HG02571 (cell line): Measurements from ENCODE around the gene GALNT2.

Experiments used
- ATAC-seq: cut with Tn5 transposase; IDR thresholded peaks from one replicate; pipeline ENCODE4 v1.9.1; 2021; ENCODE audit warnings: mild to moderate bottlenecking, moderate library complexity; ENCODE audit not compliant: unreplicated experiment

The GALNT2 gene

DNA sequence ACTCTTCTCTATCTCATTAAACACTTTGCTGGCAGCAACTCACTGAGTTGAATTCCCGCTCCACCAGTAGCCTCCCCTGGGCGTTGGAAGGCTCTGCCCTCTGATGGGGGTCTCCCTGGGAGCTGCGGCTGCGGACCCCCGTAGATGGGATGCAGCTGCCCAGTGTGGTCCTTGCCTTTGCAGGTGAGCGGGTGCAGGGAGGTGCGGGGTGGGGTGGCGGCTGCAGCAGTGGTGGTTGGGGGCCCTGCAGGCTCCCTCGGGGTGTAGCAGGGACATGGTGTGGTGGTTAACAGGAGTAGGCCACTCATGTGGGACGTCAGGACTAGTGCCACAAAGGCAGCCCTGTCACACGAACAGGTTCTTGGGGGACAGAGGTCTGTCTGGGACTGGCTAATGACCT, 42.0 kb downstream of the GALNT2 start:
- no peak for ATAC-seq

DNA sequence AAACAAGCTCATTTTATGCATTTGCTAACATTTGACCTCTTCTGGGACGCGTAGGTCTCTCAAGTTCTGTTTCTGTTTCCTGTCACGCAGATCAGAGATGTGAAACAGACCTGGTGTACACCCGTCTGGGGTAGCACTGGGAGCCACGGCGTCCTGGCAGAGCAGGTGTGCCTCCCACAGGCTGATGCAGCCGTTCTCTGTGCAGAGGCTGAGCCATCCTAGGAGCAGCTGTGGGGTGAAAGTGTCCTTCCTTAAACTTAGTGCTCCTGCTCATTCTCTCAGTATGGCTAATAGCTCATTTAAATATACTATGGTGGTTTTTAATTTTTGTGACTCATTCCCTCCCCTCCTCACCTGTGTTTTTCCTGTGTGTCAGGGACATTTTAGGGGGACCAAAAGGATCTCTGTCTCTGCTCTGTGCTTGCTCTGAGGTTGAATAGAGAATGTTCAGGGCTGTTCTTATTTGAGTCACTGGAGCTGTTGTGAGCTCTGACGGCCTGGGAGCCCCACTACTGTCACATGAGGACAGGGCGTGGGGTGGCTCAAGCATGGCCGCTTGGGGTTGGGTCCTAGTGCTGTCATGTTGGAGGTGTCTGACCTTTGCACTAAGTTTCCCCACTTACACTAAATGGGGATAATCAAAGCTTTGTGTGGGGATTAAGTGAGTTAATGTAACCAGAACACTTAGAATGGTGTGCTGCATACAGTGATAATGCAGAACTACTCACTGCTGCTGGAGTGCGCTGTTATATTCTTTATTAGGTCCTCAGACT, 43.0 kb downstream of the GALNT2 start:
- ATAC-seq = peak; percentile 81

- no peak for ATAC-seq
Observed at GRCh38 chr1:230110971-230111370, 43.9 kb downstream of the GALNT2 start.

GRCh38 chr1:230112131-230112701, 45.2 kb downstream of the GALNT2 start:
- ATAC-seq = no peak

GRCh38 chr1:230112782-230113181, 45.7 kb downstream of the GALNT2 start:
- no peak for ATAC-seq

GRCh38 chr1:230113235-230113592, 46.2 kb downstream of the GALNT2 start:
- no peak for ATAC-seq

- no peak for ATAC-seq
Observed at GRCh38 chr1:230113593-230114236, 46.7 kb downstream of the GALNT2 start.

DNA sequence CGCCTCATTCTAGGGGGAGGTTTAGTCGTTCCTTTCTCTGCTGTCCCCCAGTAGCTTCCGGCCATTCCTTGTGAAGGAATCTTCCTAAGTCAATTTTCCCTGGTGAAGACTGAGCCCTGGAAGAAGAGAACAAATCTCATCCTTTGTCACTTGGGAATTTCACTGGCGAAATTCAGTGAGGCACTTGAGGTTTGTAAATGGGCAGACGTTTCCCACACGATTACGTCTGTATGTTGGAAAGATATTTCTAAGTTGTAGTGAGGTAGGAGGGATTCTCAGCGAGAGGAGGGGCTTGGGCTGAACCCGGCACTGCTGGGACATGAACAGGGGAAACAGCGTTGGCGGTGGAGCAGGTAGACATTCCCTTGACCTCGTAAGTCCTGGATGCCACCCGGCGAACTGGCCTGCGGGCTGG, 47.2 kb downstream of the GALNT2 start:
- ATAC-seq = no peak

DNA sequence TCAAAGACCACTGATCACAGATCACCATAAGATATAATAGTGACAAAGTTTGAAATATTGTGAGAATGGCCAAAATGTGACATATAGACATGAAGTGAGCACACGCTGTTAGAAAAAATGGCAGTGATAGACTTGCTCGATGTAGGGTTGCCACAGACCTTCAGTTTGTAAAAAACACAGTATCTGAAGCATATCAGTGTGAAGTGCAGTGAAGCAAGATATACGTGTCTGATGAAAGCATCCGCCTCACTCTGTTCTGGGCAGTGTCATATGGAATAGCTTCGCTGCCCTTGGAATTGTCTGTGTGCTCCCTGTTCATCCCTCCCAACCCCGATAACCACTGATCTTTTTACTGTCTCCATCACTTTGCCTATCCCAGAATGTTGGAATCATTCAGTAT, 50.7 kb downstream of the GALNT2 start:
- ATAC-seq = no peak

- ATAC-seq = no peak
Observed at GRCh38 chr1:230119340-230119739, 52.3 kb downstream of the GALNT2 start.

DNA sequence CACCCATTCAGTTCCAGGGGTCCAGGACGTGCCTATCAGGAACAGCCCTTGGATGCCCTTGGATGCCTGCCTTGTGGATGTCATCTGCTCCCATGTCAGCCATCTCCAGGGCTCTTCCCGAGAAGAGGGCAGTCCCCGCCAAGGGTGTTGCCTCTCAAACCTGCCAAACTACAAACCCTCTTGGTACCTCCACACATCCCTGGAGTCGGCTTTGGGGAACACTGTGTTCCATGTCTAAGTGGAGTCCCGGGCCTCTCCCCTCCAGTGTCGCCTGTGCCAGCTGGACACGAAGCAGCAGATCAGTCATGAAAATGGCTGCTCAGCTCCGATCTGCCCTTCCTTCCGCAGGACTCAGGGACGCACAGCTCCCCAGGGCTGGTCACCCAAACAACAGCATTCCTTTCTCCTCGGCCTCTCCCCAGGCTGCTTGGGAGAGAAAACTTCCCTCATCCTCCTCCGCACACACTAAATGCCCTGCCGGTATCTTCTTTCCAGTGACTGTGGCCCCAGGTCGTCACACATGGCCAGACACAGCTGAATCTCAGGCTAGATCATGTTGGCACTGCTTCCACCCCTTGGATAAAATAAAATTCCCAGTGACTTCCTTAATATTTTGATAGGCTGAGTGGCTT, 53.4 kb downstream of the GALNT2 start:
- no peak for ATAC-seq

DNA sequence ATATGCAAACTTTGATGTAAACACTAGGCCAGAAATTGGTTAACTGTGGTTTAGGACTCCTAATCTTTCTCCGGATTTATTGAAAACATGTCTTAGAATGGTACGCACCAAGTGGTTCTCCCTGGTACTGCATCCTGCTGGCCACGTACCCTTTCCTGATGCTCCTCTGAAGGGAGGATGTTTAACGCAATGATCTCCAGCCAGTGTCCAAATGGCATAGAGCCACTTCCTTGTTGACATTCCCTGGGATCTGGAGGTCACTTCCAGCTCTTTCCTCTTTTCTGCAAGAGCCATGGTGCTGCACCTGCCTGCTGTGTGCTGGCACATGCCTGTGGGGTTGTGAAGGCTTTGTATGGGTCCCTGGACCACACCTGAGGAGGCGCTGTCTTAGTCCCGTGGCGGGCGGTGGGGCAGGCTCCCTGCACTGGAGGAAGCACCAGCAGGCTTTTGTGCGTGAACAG, 53.9 kb downstream of the GALNT2 start:
- no peak for ATAC-seq

DNA sequence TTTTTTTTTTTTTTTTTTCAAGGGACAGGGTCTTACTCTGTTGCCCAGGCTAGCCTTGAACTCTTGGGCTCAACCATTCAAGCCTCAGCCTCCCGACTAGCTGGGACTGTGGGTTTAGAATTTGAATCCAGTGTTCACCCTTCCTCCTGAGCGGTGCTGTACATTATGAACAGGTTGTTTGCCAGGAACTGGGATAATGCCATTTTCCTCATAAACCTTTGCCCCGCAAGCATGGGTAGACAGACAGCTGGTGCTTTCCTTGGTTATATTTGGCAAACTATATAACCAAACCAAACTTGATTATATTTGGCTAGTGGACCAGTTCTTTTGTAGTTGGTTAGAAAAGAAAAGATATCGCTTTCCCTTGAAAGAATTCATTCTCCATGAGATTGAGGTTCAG, 54.9 kb downstream of the GALNT2 start:
- no peak for ATAC-seq

DNA sequence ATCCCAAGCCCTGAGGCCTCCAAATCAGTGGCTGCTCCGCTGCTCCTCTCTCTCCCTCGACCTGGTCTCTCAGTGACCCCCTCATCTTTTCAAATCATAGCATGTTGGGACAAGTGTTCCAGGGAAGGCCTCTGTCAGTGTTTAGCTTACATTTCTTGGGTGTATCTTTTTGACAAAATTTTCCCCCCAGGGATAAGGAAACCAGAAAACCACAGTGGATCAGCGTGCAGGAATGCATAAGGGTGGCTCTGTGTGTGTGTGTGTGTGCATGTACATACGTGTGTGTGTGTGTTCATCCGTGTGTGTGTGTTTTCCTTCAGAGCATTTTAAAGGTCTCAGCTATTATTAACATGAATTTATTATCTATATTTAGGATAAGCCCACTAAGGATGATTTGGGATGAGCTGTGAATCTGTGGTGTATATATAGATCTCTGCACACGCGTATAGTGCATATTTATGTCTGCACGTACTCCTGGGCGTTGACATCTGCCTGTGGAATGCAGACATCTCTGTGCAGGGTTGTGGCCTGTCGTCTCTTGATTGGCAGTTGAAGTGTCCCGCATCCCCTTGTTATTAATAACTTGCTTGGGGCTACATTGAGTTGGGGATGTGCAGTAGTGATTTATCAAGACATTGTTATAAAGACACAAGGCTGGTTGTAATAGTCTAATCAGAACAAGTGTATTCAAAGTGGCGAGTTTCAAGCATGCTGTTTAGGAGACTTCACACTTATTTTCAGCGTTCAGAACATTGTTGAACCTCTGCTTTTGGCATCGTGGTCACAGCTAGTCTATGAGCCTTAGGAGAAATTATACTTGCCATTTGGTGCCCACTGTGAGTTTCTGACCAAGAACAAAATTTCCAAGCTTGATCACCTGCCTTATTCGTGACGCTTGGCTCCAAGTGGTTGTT, 55.6 kb downstream of the GALNT2 start:
- no peak for ATAC-seq

DNA sequence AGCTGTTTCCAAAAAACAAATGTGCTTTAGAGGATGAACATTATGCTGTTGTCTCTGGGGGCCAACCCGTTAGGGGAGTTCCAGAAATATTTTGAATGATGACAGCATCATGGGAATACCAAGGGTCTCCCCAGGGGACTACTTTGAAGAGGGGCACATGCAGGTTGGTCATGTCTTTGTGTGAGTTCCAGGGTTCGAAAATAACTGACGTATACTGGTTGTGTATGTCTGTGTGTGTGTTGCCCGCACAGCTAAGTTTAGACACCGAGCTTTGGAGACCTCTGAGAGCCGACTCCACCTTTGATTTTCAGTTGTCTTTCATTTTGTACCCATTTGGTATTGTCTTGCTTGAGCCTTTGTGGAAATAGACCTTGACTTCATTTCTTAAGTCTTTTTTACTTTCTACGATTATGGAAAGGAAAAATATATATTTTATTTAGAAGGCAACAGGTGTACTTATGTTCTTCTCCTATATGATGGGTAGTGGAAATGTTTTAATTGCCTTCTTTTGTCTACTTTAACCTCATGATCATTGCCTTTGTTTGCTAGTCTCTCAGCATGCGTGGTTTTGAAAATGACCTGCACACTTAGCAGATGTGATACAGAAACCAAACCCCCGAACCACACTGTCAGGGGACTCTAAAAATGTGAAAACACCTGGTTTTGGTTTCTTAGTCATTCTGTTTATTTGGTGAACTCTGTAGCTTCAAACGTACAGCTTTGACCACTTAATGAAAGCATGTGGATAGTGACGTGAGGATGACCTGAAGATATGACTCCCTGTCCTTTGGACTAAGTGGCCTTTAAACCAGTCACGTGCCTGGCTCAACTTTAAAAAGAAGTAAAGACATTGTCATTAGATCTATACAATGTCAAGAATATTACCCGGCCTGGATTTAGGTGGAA, 56.5 kb downstream of the GALNT2 start:
- ATAC-seq = peak; percentile 84

DNA sequence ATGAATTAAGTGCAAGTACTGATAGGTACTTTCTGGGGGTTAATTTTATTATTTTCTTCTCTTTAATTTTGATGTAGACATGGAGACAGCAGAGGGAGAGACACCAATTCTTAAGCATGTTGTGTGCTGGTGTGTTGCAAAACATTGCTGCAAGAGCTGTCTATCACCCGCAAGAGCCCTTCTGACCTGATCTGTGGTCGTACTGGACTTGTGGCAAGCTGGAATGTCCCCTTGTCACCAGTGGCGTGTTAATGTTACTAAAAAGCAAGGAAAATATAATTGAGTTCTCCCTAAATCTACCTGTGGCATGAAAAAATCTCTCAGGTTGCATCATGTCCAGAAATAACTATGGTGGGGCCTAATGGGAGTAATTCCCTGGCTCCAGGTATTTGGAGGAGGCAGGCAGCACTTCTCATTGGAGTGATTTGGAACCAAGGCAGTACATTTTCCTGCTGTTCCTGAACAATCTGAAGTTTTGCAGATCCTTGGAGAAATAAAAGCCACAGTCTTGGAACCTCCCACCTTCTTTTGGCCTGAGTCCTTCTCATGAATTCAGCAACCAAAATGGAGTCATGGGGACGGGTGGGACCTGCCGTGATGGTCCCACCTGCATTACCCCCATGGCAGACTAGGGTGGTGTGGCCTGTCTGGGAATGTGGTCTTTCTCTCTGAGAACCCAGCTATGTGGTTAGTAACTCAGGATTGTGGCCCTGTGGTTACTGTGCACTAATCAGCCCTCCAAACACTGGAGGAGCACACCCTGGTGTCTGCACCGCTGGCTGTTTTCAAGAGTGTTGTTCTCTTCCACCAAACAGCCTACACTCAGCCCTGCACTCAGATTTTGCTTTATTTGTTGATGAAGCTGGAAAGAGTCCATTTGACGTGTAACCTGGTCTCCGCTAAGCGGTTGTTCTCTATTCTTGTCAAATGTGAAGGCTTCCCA, 57.4 kb downstream of the GALNT2 start:
- ATAC-seq = no peak

- ATAC-seq = no peak
Observed at GRCh38 chr1:230125141-230125540, 58.1 kb downstream of the GALNT2 start.

DNA sequence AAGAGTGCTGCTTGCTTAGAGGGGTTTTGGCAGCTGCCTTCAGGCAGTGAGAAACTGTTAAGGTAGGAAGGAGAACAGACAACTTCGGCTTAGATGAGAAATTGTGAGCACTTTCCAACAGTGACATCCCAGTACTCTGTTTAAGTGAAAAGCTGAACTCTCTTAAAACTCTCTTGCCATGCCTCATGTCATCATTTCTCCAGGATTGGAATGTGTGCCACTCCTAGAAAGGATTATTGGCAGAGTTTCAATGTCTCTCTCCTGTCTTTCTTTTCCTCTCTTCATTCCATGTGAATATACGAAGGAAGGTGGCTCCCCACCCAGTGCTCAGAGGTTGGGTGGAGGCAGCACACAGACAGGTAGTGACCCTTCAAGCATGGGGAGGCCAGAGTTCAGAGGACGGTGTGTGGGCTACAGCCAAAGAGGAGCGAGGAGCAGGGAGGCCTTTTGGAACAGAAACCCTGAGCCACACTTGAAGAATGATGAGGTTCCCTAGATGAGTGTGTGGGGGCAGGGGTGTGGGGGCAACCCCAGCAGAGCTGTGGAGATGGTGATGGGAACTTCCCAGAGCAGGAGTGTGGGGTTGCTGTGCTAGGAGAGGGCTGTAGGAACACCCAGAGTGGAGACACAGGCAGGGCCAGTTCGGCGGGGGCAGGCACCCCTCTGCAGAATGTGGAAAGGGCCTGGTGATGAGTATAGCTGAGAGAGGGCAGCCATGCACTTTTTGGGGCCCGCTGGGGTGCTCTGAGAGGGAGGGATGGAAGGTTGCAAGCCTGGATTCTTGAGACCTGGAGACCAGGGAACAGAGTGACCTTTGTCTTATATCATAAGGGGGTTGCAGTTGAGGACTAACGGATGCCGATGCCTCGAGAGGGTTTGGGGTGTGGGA, 58.8 kb downstream of the GALNT2 start:
- no peak for ATAC-seq
